ENCODE measurements around the gene CLIP3. TPM values are rescaled to one million over a fixed set of nuclear protein-coding genes. Genes with fewer than 3 reads are reported as not detected.
"Not testable (repeated sequence)": the region's sequence is repeated elsewhere in the genome, so short reads cannot be mapped to it uniquely, and the experiment has no call there.

CLIP3 gene
- total and polyA plus RNA-seq, 9 donors, result 2.9 to 27.6 (median 18.7) TPM

- peaks cover 5% of the 10 kb centered on the region for H3K4me1 ChIP-seq (ENCODE audit: control insufficient read depth, insufficient read depth, low read length)
- no peak for DNase-seq
- H3K27ac ChIP-seq (ENCODE audit: low read length), result no peak overlapping the region
- no peaks in the 10 kb centered on the region for H3K27me3 ChIP-seq (ENCODE audit: control insufficient read depth, insufficient read depth, low read length)
- no peaks in the 10 kb centered on the region for H3K36me3 ChIP-seq (ENCODE audit: control insufficient read depth, insufficient read depth, low read length)
- no peaks in the 10 kb centered on the region for H3K9me3 ChIP-seq (replicated peaks; ENCODE audit: control insufficient read depth, low read depth, low read length)
- no peak overlapping the region for H3K4me3 ChIP-seq (ENCODE audit: low read length)
- WGBS (ENCODE audit: insufficient coverage), result 80% methylated on average over 1 of the region's 4 CpGs
Observed at GRCh38 chr19:36049080-36049698, 16.5 kb upstream of the CLIP3 start.

GRCh38 chr19:36047835-36048234 is 15.2 kb upstream of the CLIP3 start:
- Histone ChIP-seq H3K4me1 (ENCODE audit: control insufficient read depth, insufficient read depth, low read length) (peaks cover under 1% of the 10 kb centered on the region), H3K9me3 (replicated peaks; ENCODE audit: control insufficient read depth, low read depth, low read length) (no peaks in the 10 kb centered on the region), H3K27me3 (ENCODE audit: control insufficient read depth, insufficient read depth, low read length) (no peaks in the 10 kb centered on the region), H3K36me3 (ENCODE audit: control insufficient read depth, insufficient read depth, low read length) (no peaks in the 10 kb centered on the region), H3K27ac (ENCODE audit: low read length) (no peak overlapping the region), H3K4me3 (ENCODE audit: low read length) (no peak overlapping the region)
- no peak for DNase-seq

- H3K4me3 ChIP-seq (ENCODE audit: low read length), result no peak overlapping the region
- WGBS (ENCODE audit: insufficient coverage), result 83% methylated on average over 4 of the region's 5 CpGs
- H3K27me3 ChIP-seq (ENCODE audit: control insufficient read depth, insufficient read depth, low read length), result no peaks in the 10 kb centered on the region
- DNase-seq, result no peak
- H3K27ac ChIP-seq (ENCODE audit: low read length), result no peak overlapping the region
- no peaks in the 10 kb centered on the region for H3K9me3 ChIP-seq (replicated peaks; ENCODE audit: control insufficient read depth, low read depth, low read length)
- H3K4me1 ChIP-seq (ENCODE audit: control insufficient read depth, insufficient read depth, low read length), result no peaks in the 10 kb centered on the region
- no peaks in the 10 kb centered on the region for H3K36me3 ChIP-seq (ENCODE audit: control insufficient read depth, insufficient read depth, low read length)
Observed at GRCh38 chr19:36046443-36047050, 13.9 kb upstream of the CLIP3 start.

GRCh38 chr19:36043952-36044351 is 11.3 kb upstream of the CLIP3 start:
- no peak overlapping the region for H3K4me3 ChIP-seq (ENCODE audit: low read length)
- WGBS (ENCODE audit: insufficient coverage), result no CpG with 5 or more reads among the region's 2 CpGs
- peaks cover 6% of the 10 kb centered on the region for H3K36me3 ChIP-seq (ENCODE audit: control insufficient read depth, insufficient read depth, low read length)
- no peaks in the 10 kb centered on the region for H3K27me3 ChIP-seq (ENCODE audit: control insufficient read depth, insufficient read depth, low read length)
- H3K4me1 ChIP-seq (ENCODE audit: control insufficient read depth, insufficient read depth, low read length), result no peaks in the 10 kb centered on the region
- H3K9me3 ChIP-seq (replicated peaks; ENCODE audit: control insufficient read depth, low read depth, low read length), result no peaks in the 10 kb centered on the region
- H3K27ac ChIP-seq (ENCODE audit: low read length), result no peak overlapping the region
- DNase-seq, result no peak

- Histone ChIP-seq H3K36me3 (ENCODE audit: control insufficient read depth, insufficient read depth, low read length) (peaks cover 6% of the 10 kb centered on the region), H3K4me1 (ENCODE audit: control insufficient read depth, insufficient read depth, low read length) (no peaks in the 10 kb centered on the region), H3K27ac (ENCODE audit: low read length) (no peak overlapping the region), H3K9me3 (replicated peaks; ENCODE audit: control insufficient read depth, low read depth, low read length) (no peaks in the 10 kb centered on the region), H3K4me3 (ENCODE audit: low read length) (no peak overlapping the region), H3K27me3 (ENCODE audit: control insufficient read depth, insufficient read depth, low read length) (no peaks in the 10 kb centered on the region)
- no peak for DNase-seq
- 33% methylated on average over 2 of the region's 3 CpGs for WGBS (ENCODE audit: insufficient coverage)
Observed at GRCh38 chr19:36041831-36042230, 9.2 kb upstream of the CLIP3 start.

DNA sequence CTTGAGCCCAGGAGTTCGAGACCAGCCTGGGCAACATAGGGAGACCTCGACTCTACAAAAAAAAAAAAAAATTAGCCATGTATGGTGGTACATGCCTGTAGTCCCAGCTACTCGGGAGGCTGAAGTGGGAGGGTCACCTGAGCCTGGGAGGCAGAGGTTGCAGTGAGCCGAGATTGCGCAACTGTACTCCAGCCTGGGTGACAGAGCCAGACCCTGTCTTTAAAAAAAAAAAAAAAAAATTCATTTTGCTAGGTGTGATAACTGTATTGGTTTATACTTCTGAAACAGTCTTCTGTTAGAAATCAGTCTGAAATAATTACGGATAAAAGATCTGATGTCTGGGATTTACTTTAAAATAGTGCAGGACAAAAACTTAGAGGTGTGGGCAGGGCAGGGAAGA is 8.4 kb upstream of the CLIP3 start:
- not testable (repeated sequence) for H3K27ac ChIP-seq (ENCODE audit: low read length); DNase-seq; H3K4me3 ChIP-seq (ENCODE audit: low read length); H3K36me3 ChIP-seq (ENCODE audit: control insufficient read depth, insufficient read depth, low read length); H3K4me1 ChIP-seq (ENCODE audit: control insufficient read depth, insufficient read depth, low read length); H3K9me3 ChIP-seq (replicated peaks; ENCODE audit: control insufficient read depth, low read depth, low read length); H3K27me3 ChIP-seq (ENCODE audit: control insufficient read depth, insufficient read depth, low read length)
- WGBS (ENCODE audit: insufficient coverage), result 100% methylated on average over 3 of the region's 6 CpGs

DNA sequence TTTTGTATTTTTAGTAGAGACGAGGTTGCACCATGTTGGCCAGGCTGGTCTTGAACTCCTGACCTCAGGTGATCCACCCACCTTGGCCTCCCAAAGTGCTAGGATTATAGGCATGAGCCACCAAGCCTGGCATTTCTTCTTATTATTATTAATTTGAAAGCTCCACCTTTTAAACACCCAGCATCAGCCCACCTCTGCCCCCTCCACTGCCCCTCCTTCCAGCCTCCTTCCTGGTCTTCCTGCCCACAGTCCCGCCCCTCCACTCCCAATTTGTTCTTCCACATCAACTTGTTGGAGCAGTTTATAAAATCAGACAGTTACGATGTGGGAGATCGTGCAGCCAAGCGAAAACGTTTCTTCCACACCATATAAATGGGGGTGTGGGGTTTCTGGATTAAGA is 7.8 kb upstream of the CLIP3 start:
- no peak overlapping the region for H3K27ac ChIP-seq (ENCODE audit: low read length)
- H3K36me3 ChIP-seq (ENCODE audit: control insufficient read depth, insufficient read depth, low read length), result peaks cover 6% of the 10 kb centered on the region
- no CpG with 5 or more reads among the region's 6 CpGs for WGBS (ENCODE audit: insufficient coverage)
- no peaks in the 10 kb centered on the region for H3K4me1 ChIP-seq (ENCODE audit: control insufficient read depth, insufficient read depth, low read length)
- no peak overlapping the region for H3K4me3 ChIP-seq (ENCODE audit: low read length)
- no peaks in the 10 kb centered on the region for H3K9me3 ChIP-seq (replicated peaks; ENCODE audit: control insufficient read depth, low read depth, low read length)
- no peaks in the 10 kb centered on the region for H3K27me3 ChIP-seq (ENCODE audit: control insufficient read depth, insufficient read depth, low read length)
- DNase-seq, result no peak

DNA sequence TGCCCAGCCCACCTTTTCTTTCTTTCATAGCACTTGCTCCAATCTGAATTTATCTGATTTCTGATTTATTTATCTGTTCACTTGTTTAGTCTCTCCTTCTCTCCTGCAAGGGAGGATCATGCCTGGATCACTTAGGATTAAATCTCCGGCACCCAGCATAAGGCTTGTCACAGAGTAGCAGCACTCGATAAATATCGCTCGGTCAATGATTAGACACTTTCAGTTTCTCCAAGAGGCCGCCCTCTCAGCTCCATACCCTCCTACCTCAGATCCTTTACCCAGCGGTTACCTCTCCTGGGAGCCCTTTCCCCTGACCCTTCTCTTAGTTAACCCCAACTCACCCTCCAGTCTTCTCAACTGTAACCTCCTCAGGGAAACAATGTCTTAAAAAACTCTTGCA is 1.4 kb downstream of the CLIP3 start:
- WGBS (ENCODE audit: insufficient coverage), result 74% methylated on average over 6 of the region's 6 CpGs
- DNase-seq, result no peak
- no peak overlapping the region for H3K27ac ChIP-seq (ENCODE audit: low read length)

GRCh38 chr19:36030264-36031148 is 2.2 kb downstream of the CLIP3 start:
- Histone ChIP-seq H3K4me1 (ENCODE audit: control insufficient read depth, insufficient read depth, low read length) (peaks cover 15% of the 10 kb centered on the region), H3K27me3 (ENCODE audit: control insufficient read depth, insufficient read depth, low read length) (no peaks in the 10 kb centered on the region), H3K36me3 (ENCODE audit: control insufficient read depth, insufficient read depth, low read length) (peaks cover 23% of the 10 kb centered on the region), H3K9me3 (replicated peaks; ENCODE audit: control insufficient read depth, low read depth, low read length) (no peaks in the 10 kb centered on the region), H3K4me3 (ENCODE audit: low read length) (no peak overlapping the region), H3K27ac (ENCODE audit: low read length) (no peak overlapping the region)
- 72% methylated on average over 4 of the region's 8 CpGs for WGBS (ENCODE audit: insufficient coverage)
- DNase-seq, result peak; percentile 54

More for the DNA sequence above, 1.4 kb downstream of the CLIP3 start:
- H3K4me1 ChIP-seq (ENCODE audit: control insufficient read depth, insufficient read depth, low read length), result peaks cover 15% of the 10 kb centered on the region
- H3K9me3 ChIP-seq (replicated peaks; ENCODE audit: control insufficient read depth, low read depth, low read length), result no peaks in the 10 kb centered on the region
- peaks cover 18% of the 10 kb centered on the region for H3K36me3 ChIP-seq (ENCODE audit: control insufficient read depth, insufficient read depth, low read length)
- H3K27me3 ChIP-seq (ENCODE audit: control insufficient read depth, insufficient read depth, low read length), result no peaks in the 10 kb centered on the region
- H3K4me3 ChIP-seq (ENCODE audit: low read length), result no peak overlapping the region

DNA sequence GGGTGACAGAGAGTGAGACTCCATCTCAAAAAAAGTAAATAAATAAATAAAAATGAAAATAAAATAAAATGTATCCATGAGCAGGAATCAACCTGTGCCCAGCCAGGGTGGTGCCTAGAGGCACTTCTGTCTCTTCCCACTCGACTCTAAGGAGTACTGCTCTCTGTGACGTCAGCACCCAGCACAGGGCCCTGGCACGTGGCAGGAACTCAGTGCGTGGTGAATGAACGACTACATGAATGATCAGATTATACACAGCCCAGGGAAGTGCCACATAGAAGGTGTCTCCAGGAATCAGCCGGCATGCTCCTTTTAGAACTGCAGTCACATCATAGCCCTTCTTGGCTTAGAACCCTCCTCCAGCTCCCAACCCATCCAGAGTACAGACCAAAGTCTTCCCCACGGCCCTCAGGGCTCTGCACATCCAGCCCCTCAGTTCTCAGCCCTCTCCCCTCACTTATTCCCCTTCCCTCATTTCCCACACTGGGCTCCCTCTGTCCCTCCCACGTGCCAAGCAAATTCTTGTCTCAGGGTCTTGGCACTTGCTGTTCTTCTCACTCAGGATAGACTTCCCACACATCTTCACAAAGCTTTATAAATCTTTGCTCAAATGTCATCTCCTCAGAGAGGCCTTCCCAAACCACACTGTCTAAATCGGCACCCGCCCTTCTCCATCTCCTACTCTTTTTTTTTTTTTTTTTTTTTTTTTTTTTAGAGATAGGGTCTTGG is 4.2 kb downstream of the CLIP3 start:
- WGBS (ENCODE audit: insufficient coverage), result 80% methylated on average over 8 of the region's 10 CpGs
- Histone ChIP-seq H3K9me3 (replicated peaks; ENCODE audit: control insufficient read depth, low read depth, low read length) (no peaks in the 10 kb centered on the region), H3K27me3 (ENCODE audit: control insufficient read depth, insufficient read depth, low read length) (no peaks in the 10 kb centered on the region), H3K4me1 (ENCODE audit: control insufficient read depth, insufficient read depth, low read length) (peaks cover 15% of the 10 kb centered on the region), H3K4me3 (ENCODE audit: low read length) (no peak overlapping the region), H3K27ac (ENCODE audit: low read length) (no peak overlapping the region), H3K36me3 (ENCODE audit: control insufficient read depth, insufficient read depth, low read length) (peaks cover 31% of the 10 kb centered on the region)
- no peak for DNase-seq
